Activated CD8-positive, alpha-beta memory T cell treated with anti-CD3 and anti-CD28 coated beads, Interleukin-2, amount 50 U/mL, for 48 hours (primary cell): ENCODE data around the gene GNL3L.
"Not testable (repeated sequence)": the region's sequence is repeated elsewhere in the genome, so short reads cannot be mapped to it uniquely, and the experiment has no call there.

Experiments used
- DNase-seq: peaks from one replicate; pipeline ENCODE4 v3.0.0-alpha.2; 2020

The GNL3L gene

GRCh38 chrX:54529552-54530356 is at the start of gene GNL3L:
GNL3L (plus strand) TSS chrX:54530219; CDS start chrX:54532567, 2,348 bp downstream.
- DNase-seq, result peak; percentile 81

GRCh38 chrX:54482839-54483593 is 47.0 kb upstream of the GNL3L start:
- DNase-seq, result no peak

- DNase-seq, result no peak
Measured at GRCh38 chrX:54483946-54484345, 46.1 kb upstream of the GNL3L start.

- DNase-seq, result no peak
Measured at GRCh38 chrX:54484666-54485065, 45.4 kb upstream of the GNL3L start.

- DNase-seq, result not testable (repeated sequence)
Measured at GRCh38 chrX:54489819-54490218, 40.2 kb upstream of the GNL3L start.

- no peak for DNase-seq
Measured at GRCh38 chrX:54492340-54492739, 37.7 kb upstream of the GNL3L start.

- no peak for DNase-seq
Measured at GRCh38 chrX:54494166-54494988, 35.6 kb upstream of the GNL3L start.

GRCh38 chrX:54494989-54495813 is 34.8 kb upstream of the GNL3L start:
- DNase-seq, result no peak

GRCh38 chrX:54495814-54496516 is 34.1 kb upstream of the GNL3L start, which contains the start of gene FGD1:
FGD1 (minus strand) TSS chrX:54496234; CDS start chrX:54495432, 802 bp downstream.
- DNase-seq, result peak; percentile 67

GRCh38 chrX:54496517-54496852 is 33.5 kb upstream of the GNL3L start:
- no peak for DNase-seq

- no peak for DNase-seq
Measured at GRCh38 chrX:54496936-54497335, 33.1 kb upstream of the GNL3L start.

- DNase-seq, result no peak
Measured at GRCh38 chrX:54509400-54509799, 20.6 kb upstream of the GNL3L start.

GRCh38 chrX:54529151-54529550 is 868 bp upstream of the GNL3L start:
- no peak for DNase-seq

- DNase-seq, result peak; percentile 53
Measured at GRCh38 chrX:54530357-54530900, 410 bp downstream of the GNL3L start.

- no peak for DNase-seq
Measured at GRCh38 chrX:54534271-54534670, 4.3 kb downstream of the GNL3L start.

GRCh38 chrX:54540289-54540688 is 10.3 kb downstream of the GNL3L start:
- DNase-seq, result no peak

GRCh38 chrX:54542239-54542638 is 12.2 kb downstream of the GNL3L start:
- not testable (repeated sequence) for DNase-seq

GRCh38 chrX:54550821-54551220 is 20.8 kb downstream of the GNL3L start:
- no peak for DNase-seq

- DNase-seq, result no peak
Measured at GRCh38 chrX:54551801-54552200, 21.8 kb downstream of the GNL3L start.

GRCh38 chrX:54555006-54555405 is 25.0 kb downstream of the GNL3L start:
- not testable (repeated sequence) for DNase-seq

- no peak for DNase-seq
Measured at GRCh38 chrX:54560411-54560810, 30.4 kb downstream of the GNL3L start.
